GM12878 (cell line): Measurements from ENCODE around the gene GRAMD1B. TPM values are rescaled to one million over a fixed set of nuclear protein-coding genes. Genes with fewer than 3 reads are reported as not detected.

Experiments
- NFIC ChIP-seq: IDR thresholded peaks from 2 replicates; pipeline ENCODE4 v1.6.1; 2012; ENCODE audit warnings: low read depth, mild to moderate bottlenecking, inconsistent platforms, low read length, moderate library complexity
- SMC3 ChIP-seq: IDR thresholded peaks from 2 replicates; pipeline ENCODE4 v1.6.1; 2011; ENCODE audit warnings: low read length, improper control_type of control experiment, borderline replicate concordance
- USF1 ChIP-seq: IDR thresholded peaks from 2 replicates; pipeline ENCODE4 v1.6.1; 2011; ENCODE audit warnings: borderline replicate concordance, low read depth, mild to moderate bottlenecking, moderate library complexity, mixed read lengths, low read length; ENCODE audit not compliant: insufficient read depth; ENCODE audit errors: extremely low read length
- ZNF384 ChIP-seq: IDR thresholded peaks from 2 replicates; pipeline ENCODE4 v1.6.1; 2012; ENCODE audit warnings: low read depth, mild to moderate bottlenecking, low read length, improper control_type of control experiment, borderline replicate concordance
- polyA plus RNA-seq, 11 experiments: library from polyadenylated mRNA; depleted of rRNA in 4 of 11; unstranded in 6 of 11; stranded (reverse) in 5 of 11; fragments of >200 nt; fragmentation: Nextera tagmentation in 4 of 11; fragmentation: Illumina TruSeq in 1 of 11; extraction: Ambion mirVana in 4 of 11; extraction: Trizol in 1 of 11; gene quantifications; 1 replicate in 1 of 11; 2 replicates in 10 of 11; pipeline versions ENCODE4 v1.2.1 to v1.2.3, GENCODE V29; 2011 to 2016; ENCODE audit warnings: inconsistent platforms in 2 of 11, missing spikeins in 2 of 11, low read depth in 1 of 11
- total RNA-seq, 4 experiments: library from RNA; depleted of rRNA in 3 of 4; stranded (reverse); fragments of >200 nt in 3 of 4; fragmentation: Illumina TruSeq in 1 of 4; extraction: Trizol in 1 of 4; gene quantifications; 2 replicates each; pipeline versions ENCODE4 v1.2.1 to v1.2.3, GENCODE V29; 2013 to 2021
- TF ChIP-seq, protein P1 (sequence below): IDR thresholded peaks from 2 replicates; pipeline ENCODE4 v1.6.1; 2012; ENCODE audit warnings: improper control_type of control experiment, low read depth, low read length; ENCODE audit not compliant: insufficient replicate concordance

Gene GRAMD1B
- total and polyA plus RNA-seq, 10 of the 15 experiments (the other 5 are each of a cell fraction or from before 2014, with no cell fraction given), result 1.9 to 49.1 (median 26.9) TPM

- TF ChIP-seq, protein P1, sequence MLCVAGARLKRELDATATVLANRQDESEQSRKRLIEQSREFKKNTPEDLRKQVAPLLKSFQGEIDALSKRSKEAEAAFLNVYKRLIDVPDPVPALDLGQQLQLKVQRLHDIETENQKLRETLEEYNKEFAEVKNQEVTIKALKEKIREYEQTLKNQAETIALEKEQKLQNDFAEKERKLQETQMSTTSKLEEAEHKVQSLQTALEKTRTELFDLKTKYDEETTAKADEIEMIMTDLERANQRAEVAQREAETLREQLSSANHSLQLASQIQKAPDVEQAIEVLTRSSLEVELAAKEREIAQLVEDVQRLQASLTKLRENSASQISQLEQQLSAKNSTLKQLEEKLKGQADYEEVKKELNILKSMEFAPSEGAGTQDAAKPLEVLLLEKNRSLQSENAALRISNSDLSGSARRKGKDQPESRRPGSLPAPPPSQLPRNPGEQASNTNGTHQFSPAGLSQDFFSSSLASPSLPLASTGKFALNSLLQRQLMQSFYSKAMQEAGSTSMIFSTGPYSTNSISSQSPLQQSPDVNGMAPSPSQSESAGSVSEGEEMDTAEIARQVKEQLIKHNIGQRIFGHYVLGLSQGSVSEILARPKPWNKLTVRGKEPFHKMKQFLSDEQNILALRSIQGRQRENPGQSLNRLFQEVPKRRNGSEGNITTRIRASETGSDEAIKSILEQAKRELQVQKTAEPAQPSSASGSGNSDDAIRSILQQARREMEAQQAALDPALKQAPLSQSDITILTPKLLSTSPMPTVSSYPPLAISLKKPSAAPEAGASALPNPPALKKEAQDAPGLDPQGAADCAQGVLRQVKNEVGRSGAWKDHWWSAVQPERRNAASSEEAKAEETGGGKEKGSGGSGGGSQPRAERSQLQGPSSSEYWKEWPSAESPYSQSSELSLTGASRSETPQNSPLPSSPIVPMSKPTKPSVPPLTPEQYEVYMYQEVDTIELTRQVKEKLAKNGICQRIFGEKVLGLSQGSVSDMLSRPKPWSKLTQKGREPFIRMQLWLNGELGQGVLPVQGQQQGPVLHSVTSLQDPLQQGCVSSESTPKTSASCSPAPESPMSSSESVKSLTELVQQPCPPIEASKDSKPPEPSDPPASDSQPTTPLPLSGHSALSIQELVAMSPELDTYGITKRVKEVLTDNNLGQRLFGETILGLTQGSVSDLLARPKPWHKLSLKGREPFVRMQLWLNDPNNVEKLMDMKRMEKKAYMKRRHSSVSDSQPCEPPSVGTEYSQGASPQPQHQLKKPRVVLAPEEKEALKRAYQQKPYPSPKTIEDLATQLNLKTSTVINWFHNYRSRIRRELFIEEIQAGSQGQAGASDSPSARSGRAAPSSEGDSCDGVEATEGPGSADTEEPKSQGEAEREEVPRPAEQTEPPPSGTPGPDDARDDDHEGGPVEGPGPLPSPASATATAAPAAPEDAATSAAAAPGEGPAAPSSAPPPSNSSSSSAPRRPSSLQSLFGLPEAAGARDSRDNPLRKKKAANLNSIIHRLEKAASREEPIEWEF, result peak; percentile 82
- TF ChIP-seq ZNF384, result no peak
- TF ChIP-seq SMC3, result no peak
- TF ChIP-seq NFIC, result peak; percentile 78
- TF ChIP-seq USF1, result no peak
Observed at GRCh38 chr11:123392844-123393243, 37.2 kb upstream of the GRAMD1B start (continued).
